NCI-H69 (cell line): ENCODE data around the gene INTS14.
"Not testable (repeated sequence)": the region's sequence is repeated elsewhere in the genome, so short reads cannot be mapped to it uniquely, and the experiment has no call there.

ENCODE experiments used
- DNase-seq: peaks from one replicate; lab custom pipeline; 2025; lab: John Stamatoyannopoulos, UW

The INTS14 gene

DNA sequence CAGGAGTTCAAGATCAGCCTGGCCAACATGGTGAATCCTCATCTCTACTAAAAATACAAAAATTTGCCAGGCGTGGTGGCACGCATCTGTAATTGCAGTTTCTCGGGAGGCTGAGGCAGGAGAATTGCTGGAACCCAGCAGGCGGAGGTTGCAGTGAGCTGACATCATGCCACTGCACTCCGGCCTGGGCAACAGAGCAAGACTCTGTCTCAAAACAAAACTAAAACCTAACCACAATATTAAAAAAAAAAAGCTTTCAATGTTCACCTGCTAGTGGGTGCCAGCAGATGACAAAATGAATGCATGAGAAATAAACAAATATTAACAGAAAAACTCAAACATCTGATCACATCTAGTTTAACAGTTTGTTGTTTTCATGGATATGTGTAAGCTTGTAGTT is 19.8 kb upstream of the INTS14 start:
- DNase-seq: no peak

- DNase-seq: no peak
Observed at GRCh38 chr15:65629548-65629947, 18.6 kb upstream of the INTS14 start.

DNA sequence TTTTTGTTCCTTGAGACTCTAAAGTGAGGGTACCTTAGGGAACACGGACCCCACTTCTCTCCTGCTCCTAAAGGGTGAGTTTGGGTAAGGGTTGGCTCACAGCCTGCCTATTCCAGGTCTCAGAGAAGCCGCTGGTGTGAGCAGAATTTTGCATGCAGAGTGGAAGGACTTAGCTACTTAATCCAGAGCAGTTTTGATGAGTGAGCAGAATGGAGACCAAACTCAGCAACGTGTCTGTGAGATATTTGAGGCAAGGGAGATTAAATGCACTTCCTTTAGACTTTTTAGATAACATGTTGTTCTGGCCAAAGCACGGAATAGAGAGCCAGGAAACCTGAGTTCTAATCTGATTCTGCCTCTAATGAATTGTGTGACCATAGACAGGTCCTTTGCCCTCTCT is 15.9 kb upstream of the INTS14 start:
- DNase-seq: no peak

DNA sequence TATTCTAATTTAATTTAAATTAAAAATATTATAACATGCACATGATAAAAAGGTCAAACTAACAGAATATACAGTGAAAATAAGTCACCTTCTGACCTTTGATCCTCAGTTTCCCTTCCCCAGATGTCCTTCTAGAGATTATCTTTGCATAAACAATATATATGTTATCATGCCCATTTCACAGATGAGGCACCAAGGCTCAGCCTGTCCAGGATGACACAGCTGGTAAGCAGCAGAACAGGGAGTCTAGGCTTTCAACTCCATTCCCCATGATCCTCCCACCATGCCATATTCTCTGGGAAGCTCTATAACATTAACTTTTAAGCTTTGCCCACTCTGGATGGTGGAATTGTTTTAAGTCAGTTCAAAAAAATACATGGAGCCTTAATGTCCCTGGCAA is 12.2 kb upstream of the INTS14 start:
- no peak for DNase-seq

- no peak for DNase-seq
Observed at GRCh38 chr15:65621638-65622037, 10.7 kb upstream of the INTS14 start, which contains the start of gene SLC24A1. TSS of gene SLC24A1 (plus strand) at chr15:65621938. CDS start at chr15:65624081, 2,143 bp downstream.

DNA sequence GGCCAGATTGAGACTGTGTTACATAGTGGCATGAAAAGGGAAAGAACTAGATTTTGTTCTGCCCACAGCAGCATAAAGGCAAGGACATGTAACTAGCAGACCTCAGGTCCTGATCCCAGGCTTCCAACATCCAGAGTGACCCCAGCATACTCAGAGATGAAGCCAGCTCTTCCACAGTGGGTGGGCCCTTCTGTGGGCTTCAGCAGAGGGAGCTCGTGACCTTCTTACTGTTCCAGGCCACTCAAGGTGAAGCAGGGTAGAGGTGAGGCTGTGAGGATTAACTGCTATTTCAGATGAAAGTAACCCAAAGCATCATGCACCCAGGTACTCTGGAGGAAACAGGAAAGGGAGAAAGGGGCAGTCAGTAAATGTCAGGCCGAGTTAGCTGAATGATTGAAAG is 9.9 kb upstream of the INTS14 start:
- no peak for DNase-seq

GRCh38 chr15:65619626-65620290 is 8.8 kb upstream of the INTS14 start:
- DNase-seq: no peak

DNA sequence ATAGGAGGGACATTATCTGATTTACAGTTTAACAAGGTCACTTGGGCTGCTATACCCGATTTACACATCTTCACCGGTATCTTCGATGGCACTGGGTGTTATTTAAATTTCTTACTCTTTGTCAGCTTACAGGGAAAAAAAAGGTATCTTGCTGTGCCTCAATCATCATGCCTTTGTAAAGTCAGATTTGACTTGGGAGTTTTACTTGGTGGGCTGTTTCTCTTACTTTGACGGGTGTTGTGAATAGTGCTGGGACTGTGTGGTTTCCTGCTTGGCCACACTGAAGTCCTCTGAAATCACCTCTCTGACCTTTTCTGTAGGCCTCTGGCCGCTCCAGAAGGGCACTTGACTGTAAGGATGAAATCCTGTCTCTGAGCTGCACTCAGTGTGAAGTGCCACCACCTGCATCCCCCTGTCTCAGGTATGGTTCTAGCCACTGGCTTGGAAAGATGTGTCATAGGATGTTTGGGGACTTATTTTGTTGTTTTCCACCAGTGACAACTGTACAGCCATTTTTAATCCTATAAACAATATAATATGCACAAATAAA is 7.7 kb upstream of the INTS14 start:
- DNase-seq: no peak

- DNase-seq: not testable (repeated sequence)
Observed at GRCh38 chr15:65615887-65616286, 5.0 kb upstream of the INTS14 start.

DNA sequence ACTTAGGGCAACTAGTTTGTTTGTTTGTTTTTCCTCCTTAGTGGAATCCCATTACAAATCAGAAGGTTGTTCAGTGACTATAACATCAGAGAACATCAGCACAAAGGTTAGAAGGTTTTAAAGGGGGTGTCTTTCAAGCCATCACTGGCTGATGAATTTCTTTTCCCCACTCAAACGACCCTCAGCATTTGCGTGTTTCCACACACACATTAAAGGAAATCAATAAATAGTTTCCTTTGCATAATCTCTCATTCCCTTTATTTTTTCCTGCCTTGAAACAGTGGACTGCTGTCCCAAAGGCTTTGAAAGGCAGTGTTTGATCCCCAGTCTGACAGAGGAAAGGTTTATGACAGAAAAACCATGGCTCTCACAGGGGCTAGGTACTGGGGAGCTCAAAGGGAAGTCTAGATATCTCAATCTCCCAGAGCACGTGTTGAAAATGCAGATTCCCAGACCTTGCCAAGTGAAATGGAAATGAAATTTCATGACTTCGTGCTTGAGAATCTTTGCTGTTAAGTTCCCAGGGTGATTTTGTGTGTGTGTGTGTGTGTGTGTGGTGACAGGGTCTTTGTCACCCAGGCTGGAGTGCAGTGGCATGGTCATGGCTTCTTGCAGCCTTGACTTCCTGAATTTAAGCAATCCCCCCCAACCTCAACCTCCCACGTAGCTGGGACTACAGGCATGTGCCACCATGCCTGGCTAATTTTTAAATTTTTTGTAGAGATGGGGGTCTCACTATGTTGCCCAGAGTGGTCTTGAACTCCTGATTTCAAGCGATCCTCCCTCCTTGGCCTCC is 2.2 kb upstream of the INTS14 start:
- no peak for DNase-seq

DNA sequence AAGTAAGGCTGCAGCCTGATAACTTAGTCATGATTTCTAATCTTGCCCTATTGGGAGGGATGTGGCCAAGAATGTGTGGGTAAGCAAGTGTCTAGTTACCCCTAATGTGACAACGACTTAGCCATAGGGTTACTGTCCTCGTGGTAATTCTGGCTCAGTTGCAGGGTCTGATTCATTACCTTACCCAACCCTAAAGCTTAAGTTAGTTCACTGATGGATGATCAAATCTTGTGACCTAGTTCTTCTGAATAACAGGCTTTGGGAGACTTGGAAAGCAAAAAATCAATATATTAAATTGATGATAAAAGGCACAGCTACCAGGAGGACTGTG is 1.6 kb upstream of the INTS14 start:
- no peak for DNase-seq

DNA sequence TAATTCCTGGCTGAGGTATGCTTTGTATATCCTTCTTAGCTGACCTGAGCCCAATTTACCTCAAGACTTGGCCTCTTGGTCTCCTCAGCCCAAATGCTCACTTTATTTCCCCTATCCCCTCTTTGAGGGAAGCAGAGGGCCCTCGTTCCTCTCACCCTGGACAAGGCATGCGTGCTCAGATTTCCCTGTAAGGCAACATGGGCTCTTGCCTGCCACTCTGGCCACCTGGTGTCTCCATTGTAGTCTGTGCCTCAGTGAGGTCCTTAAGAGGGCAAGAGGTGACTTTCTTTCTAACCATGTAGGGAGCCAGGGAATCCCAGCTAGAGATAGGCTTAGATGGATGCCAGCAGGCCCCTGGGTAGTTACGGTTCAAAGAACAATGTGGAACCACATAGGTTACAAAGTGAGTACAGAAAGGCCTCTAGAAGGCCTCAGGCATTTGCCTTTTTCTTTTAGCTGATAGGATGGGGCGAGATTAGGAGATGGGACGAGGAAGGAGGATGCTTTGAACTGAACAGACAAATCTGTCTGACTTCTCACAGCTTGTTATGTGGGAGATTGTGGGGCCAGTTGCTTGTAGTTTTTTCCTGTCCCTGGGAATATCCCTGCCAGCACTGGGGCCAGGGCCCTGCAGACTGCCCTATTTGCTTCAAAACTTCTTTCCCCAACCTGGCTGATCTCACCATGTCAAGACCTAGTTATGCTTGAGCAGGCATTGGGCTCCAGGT is 1.1 kb upstream of the INTS14 start:
- DNase-seq: peak; percentile 31

DNA sequence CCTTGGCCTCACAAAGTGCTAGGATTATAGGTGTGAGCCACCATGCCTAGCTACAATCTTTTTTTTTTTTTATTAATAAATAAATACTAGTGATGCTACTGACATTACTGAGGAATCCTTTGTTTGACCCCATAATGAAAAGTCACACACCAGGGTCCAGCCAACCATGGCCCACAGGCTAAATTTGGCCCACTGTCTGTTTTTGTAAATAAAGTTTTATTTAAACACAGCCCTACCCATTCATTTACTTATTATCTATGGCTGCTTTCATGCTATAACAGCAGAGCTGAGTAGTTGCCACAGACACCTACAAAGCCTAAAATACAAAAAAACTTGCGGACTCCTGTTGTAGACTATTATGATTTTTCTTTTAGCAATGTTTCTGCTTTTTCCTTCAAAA is 7.4 kb downstream of the INTS14 start:
- DNase-seq: no peak

DNA sequence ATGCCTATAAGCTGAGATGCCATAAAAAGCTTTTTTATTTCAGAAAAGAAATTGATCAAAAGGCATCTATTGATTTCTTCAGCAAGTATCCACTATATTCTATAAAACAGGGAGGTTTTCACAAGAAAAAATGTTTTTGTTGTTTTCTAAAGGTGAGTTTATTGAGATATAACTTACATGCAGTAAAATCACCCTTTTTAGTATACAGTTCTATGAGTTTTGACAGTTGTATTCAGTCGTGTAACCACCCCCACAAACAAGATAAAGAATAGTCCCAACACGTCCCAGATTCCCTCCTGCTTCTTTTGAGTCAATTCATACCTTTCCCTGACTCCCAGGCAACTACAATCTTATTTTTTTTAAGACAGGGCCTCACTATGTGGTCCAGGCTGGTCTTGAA is 7.8 kb downstream of the INTS14 start:
- DNase-seq: no peak

GRCh38 chr15:65599677-65600076 is 11.3 kb downstream of the INTS14 start:
- no peak for DNase-seq

- no peak for DNase-seq
Observed at GRCh38 chr15:65598468-65598867, 12.5 kb downstream of the INTS14 start.

DNA sequence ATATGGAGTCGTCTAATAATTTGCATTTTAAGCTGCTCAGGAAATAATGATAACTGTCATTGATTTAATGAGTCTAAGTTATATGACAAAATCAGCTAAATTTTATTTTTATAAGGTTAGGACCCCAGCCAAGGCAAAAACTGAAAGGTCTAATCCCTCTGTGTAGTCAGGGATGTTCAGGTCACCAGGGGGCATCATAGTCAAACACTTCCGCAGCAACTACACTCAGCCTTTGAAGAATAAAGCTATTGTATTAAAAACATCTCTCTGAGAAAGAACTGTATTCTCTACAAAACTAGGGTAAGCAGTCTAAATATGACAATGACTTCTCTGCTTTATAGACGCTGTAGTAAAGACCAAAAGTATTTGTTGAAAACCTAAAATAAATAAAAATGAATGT is 15.0 kb downstream of the INTS14 start:
- peak; percentile 30 for DNase-seq

GRCh38 chr15:65587094-65587493 is 23.8 kb downstream of the INTS14 start:
- no peak for DNase-seq

GRCh38 chr15:65584241-65584640 is 26.7 kb downstream of the INTS14 start:
- DNase-seq: no peak

DNA sequence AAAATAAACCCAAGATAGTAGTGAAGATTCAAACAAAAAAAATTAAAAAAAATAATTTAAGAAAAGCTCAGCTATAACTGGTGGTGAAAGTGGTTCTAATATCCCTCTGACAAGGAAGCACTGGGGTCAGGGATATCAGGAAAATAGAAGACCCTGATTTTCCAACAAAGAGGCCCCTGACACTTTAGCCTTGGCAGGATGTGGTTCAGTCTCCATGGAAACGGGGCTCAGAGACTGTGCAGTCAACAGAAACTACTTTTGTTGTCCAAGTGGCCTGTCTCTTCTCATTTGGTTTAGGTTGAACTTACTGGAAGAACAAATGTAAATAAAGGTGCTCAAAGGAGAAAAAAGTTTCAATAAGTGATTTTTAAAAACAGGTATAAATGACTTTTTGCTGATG is 27.2 kb downstream of the INTS14 start:
- peak; percentile 8 for DNase-seq

DNA sequence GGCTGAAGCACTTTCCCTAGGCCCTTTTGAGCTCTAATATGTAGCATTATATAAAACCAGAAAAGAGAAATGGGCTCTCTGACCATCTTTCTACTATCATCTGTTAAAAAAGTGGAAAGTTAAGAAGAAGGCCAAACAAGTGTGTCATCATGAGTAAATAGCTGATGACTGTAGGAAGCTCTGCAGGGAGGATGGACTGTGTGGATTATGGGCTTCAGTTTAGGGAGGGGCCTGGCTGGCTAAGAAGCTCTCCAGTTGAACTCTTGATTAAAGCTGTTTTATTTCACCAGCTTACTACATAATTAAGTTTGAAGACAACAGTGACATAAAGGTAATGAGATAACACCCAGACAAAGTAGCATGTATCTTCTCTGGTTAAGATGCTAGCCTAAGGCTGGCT is 30.6 kb downstream of the INTS14 start:
- DNase-seq: no peak

GRCh38 chr15:65579762-65580161 is 31.2 kb downstream of the INTS14 start:
- DNase-seq: no peak
